GM23248 (cell line): ENCODE data around the gene SMTN.

ENCODE experiments used
- EZH2 ChIP-seq: fragments of 200-600 bp; sonication (generic); IDR thresholded peaks from 2 replicates; pipeline ENCODE4 v1.6.1; 2018; ENCODE audit warnings: antibody characterized with exemption, mild to moderate bottlenecking; ENCODE audit not compliant: insufficient read depth, poor library complexity, severe bottlenecking
- EZH2phosphoT487 ChIP-seq: fragments of 200-600 bp; sonication (generic); IDR thresholded peaks from 2 replicates; pipeline ENCODE4 v1.6.1; 2018; ENCODE audit warnings: antibody characterized with exemption, moderate library complexity, mild to moderate bottlenecking, low read depth; ENCODE audit not compliant: insufficient read depth

DNA sequence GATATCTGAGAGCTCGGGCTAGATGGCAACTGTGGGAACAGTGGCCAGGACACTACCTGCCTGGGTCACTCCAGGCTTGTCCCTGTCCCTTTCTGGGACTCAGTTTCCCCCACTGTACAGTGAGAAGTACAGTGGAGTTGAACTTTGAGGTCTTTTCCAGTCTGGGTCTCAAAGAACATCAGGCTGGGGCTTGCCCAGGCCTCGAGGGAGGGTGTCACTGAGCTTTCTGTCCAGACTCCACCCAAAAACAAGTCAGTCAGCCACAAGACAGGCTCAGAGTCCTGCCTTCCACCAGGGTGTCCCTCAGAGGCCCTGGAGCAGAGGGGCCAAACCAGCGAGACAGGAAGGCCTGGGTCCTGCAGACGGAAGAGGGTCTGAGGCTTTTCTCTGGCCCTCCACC is 61.2 kb downstream of the SMTN start:
- TF ChIP-seq EZH2phosphoT487: no peak
- no peak for TF ChIP-seq EZH2
